GM19035 (cell line): ENCODE measurements around the gene PGS1.

Experiments
- ATAC-seq: cut with Tn5 transposase; IDR thresholded peaks from one replicate; pipeline ENCODE4 v1.9.1; 2021; ENCODE audit not compliant: unreplicated experiment

PGS1 gene

GRCh38 chr17:78469443-78469842, 91.0 kb downstream of the PGS1 start:
- no peak for ATAC-seq

DNA sequence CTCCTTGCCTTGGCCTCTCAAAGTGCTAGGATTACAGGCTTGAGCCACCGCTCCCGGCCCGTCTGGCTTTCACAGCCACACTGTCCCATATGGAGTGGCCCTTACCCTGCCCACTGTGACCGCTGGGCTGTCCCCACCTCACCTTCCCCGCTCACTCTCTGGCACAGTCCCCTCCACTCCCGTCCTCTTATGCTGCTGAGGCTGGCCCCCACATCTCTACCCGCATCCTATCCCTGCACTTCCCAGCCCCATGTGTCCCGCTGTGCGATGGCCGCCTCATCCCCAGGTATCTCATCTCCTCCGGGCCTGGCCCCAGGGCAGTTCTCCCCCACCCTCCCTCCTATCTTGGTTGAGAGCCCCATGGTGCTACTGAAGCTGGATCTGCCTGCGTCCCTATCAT, 93.2 kb downstream of the PGS1 start:
- no peak for ATAC-seq

DNA sequence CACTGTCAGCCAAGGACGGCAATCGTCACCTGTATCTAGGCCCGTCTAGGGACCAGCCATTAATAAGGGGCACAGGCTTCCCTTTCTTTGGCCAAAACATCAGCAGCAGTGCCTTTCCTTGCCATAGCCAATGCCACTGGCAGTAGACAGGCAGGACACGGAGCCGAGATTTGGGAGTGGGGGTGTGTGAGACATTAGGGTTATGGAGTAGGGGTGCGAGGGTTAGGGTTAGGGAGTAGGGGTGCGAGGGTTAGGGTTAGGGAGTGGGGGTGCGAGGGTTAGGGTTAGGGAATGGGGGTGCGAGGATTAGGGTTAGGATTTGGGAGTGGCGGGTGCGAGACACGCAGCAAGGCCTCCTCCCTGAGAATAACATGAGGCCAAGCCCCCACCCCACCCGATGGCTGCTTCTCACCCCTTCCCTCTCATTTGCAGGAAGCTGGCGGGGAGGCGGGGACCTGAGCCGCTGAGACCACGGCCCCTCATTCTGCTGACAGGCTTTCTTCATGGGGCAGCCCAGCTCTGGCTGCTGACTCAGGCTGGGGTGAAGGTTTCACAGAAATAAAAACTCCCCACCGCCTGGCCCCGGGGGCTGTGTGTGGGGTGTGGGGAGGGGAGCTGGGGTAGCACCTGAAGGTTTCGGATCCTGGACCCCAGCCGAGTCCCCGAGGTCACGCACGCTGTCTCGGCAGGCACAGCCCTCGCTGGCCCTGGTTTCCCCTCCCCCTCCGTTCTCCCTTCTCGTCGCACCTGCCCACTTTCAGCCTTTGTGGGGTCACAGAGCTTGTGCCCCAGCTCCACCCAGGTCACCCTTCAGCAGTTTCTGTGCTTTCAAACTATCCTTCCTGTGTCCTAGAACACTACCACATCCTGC, 93.8 kb downstream of the PGS1 start:
- no peak for ATAC-seq

- no peak for ATAC-seq
Measured at GRCh38 chr17:78473951-78474613, 95.6 kb downstream of the PGS1 start.
